Osteoblast (primary cell): Measurements from ENCODE around the gene ACAP3. TPM values are rescaled to one million over a fixed set of nuclear protein-coding genes. Genes with fewer than 3 reads are reported as not detected.

ENCODE experiments used
- DNase-seq: peaks from one replicate; pipeline ENCODE4 v3.0.0; 2011; ENCODE audit warnings: low spot score, mixed read lengths; ENCODE audit not compliant: insufficient read length; ENCODE audit errors: missing footprints
- H2AFZ ChIP-seq: 2 replicates; pipeline ENCODE4 v1.6.0; 2011; ENCODE audit warnings: mild to moderate bottlenecking, low read length
- H3K27ac ChIP-seq: 2 replicates; pipeline ENCODE4 v1.5.1; 2011; ENCODE audit warnings: mild to moderate bottlenecking, low read depth, low read length, moderate library complexity
- H3K27me3 ChIP-seq: 2 replicates; pipeline ENCODE4 v1.6.0; 2012; ENCODE audit warnings: mild to moderate bottlenecking, control low read depth, inconsistent platforms, low read length, moderate library complexity; ENCODE audit not compliant: insufficient read depth
- H3K36me3 ChIP-seq: 2 replicates; pipeline ENCODE4 v1.5.1; 2011; ENCODE audit warnings: mild to moderate bottlenecking, low read length, control low read depth, moderate library complexity; ENCODE audit not compliant: insufficient read depth
- H3K4me1 ChIP-seq: 2 replicates; pipeline ENCODE4 v1.5.1; 2011; ENCODE audit warnings: mild to moderate bottlenecking, low read length, control low read depth, moderate library complexity; ENCODE audit not compliant: insufficient read depth
- H3K4me2 ChIP-seq: 2 replicates; pipeline ENCODE4 v1.6.0; 2011; ENCODE audit warnings: mild to moderate bottlenecking, low read length; ENCODE audit not compliant: insufficient read depth
- H3K4me3 ChIP-seq: fragments of 200-600 bp; sonication (generic); 3 replicates; pipeline ENCODE4 v1.5.1; 2012; ENCODE audit warnings: mild to moderate bottlenecking, low read length, inconsistent platforms; ENCODE audit not compliant: insufficient read depth
- H3K79me2 ChIP-seq: 2 replicates; pipeline ENCODE4 v1.6.0; 2012; ENCODE audit warnings: mild to moderate bottlenecking, low read length, control low read depth, inconsistent platforms; ENCODE audit not compliant: insufficient read depth
- H3K9me3 ChIP-seq: 2 replicates; pipeline ENCODE4 v1.5.1; 2011; ENCODE audit warnings: low read depth, low read length, control low read depth
- H4K20me1 ChIP-seq: 2 replicates; pipeline ENCODE4 v1.6.0; 2012; ENCODE audit warnings: mild to moderate bottlenecking, low read length, control low read depth; ENCODE audit not compliant: insufficient read depth
- CTCF ChIP-seq: IDR thresholded peaks from 2 replicates; pipeline ENCODE4 v1.5.1; 2011; ENCODE audit warnings: mild to moderate bottlenecking, low read depth, low read length, moderate library complexity; ENCODE audit errors: extremely low read depth
- small RNA-seq: library from RNA; depleted of rRNA; stranded (forward); fragments of <200 nt; gene quantifications from one replicate; pipeline ENCODE3, GENCODE V24; 2012
- total RNA-seq: library from RNA; depleted of rRNA; stranded (reverse); fragments of >200 nt; gene quantifications from 2 replicates; pipeline ENCODE4 v1.2.3, GENCODE V29; 2012

ACAP3 gene
- total RNA-seq, 1 donor, result 46.7 TPM

- TF ChIP-seq CTCF, result no peak
- peak; percentile 90 for DNase-seq
- Histone ChIP-seq H3K27ac (no peak overlapping the region), H3K79me2 (no peaks in the 10 kb centered on the region), H3K4me1 (no peaks in the 10 kb centered on the region), H3K27me3 (peaks cover 13% of the 10 kb centered on the region), H4K20me1 (peaks cover 6% of the 10 kb centered on the region), H3K9me3 (no peaks in the 10 kb centered on the region), H3K36me3 (no peaks in the 10 kb centered on the region), H3K4me3 (no peak overlapping the region), H2AFZ (no peak overlapping the region), H3K4me2 (no peak overlapping the region)
These were observed 64.5 kb downstream of the ACAP3 start for GRCh38 chr1:1243266-1243660.

GRCh38 chr1:1242461-1243265 lies 65.1 kb downstream of the ACAP3 start:
- Histone ChIP-seq H3K4me2 (no peak overlapping the region), H2AFZ (no peak overlapping the region), H3K9me3 (no peaks in the 10 kb centered on the region), H3K4me1 (no peaks in the 10 kb centered on the region), H3K4me3 (no peak overlapping the region), H3K36me3 (no peaks in the 10 kb centered on the region), H3K27ac (no peak overlapping the region), H3K79me2 (no peaks in the 10 kb centered on the region), H4K20me1 (peaks cover 6% of the 10 kb centered on the region), H3K27me3 (peaks cover 19% of the 10 kb centered on the region)
- DNase-seq, result no peak
- no peak for TF ChIP-seq CTCF

Small RNA genes lying within 50 kb of the gene (small RNA-seq; reads per million reads assigned to genes)
- not detected for gene MIR6726

Other genes with a start within 250 kb of the ACAP3 start
- gene RNF223, start 233.6 kb downstream of the ACAP3 start, total RNA-seq, result not detected in 2 replicates
- gene C1orf159, start 191.8 kb downstream of the ACAP3 start, total RNA-seq, result 5.4 and 8.5 TPM in 2 replicates
- gene TTLL10, start 134.1 kb downstream of the ACAP3 start, total RNA-seq, result not detected in 2 replicates
- 0.29 TPM in 1 of 2 replicates, not detected in the other for gene TNFRSF18, start 101.3 kb downstream of the ACAP3 start, total RNA-seq
- under 0.01 TPM in 1 of 2 replicates, not detected in the other for gene TNFRSF4, start 93.8 kb downstream of the ACAP3 start, total RNA-seq
- 136 and 151 TPM in 2 replicates for gene SDF4, start 75.9 kb downstream of the ACAP3 start, total RNA-seq
- 26.5 and 29.7 TPM in 2 replicates for gene B3GALT6, start 75.7 kb downstream of the ACAP3 start, total RNA-seq
- gene C1QTNF12, start 61.2 kb downstream of the ACAP3 start, total RNA-seq, result 0.36 and 0.59 TPM in 2 replicates
- gene UBE2J2, start 34.1 kb downstream of the ACAP3 start, total RNA-seq, result 31.2 and 32.6 TPM in 2 replicates
- 0.59 and 1.1 TPM in 2 replicates for gene SCNN1D, start 27.5 kb downstream of the ACAP3 start, total RNA-seq
- 19.4 and 29.3 TPM in 2 replicates for gene PUSL1, start 667 bp upstream of the ACAP3 start, total RNA-seq
- 53.3 and 59.7 TPM in 2 replicates for gene INTS11, start 16.7 kb upstream of the ACAP3 start, total RNA-seq
- gene CPTP, start 16.9 kb upstream of the ACAP3 start, total RNA-seq, result 12.7 and 13.8 TPM in 2 replicates
- gene TAS1R3, start 23.4 kb upstream of the ACAP3 start, total RNA-seq, result under 0.01 TPM in 2 replicates
- 73.5 and 81.9 TPM in 2 replicates for gene DVL1, start 41.5 kb upstream of the ACAP3 start, total RNA-seq
- gene MXRA8, start 50.6 kb upstream of the ACAP3 start, total RNA-seq, result 689 and 735 TPM in 2 replicates
- 64.8 and 74.6 TPM in 2 replicates for gene AURKAIP1, start 67.3 kb upstream of the ACAP3 start, total RNA-seq
- gene CCNL2, start 91.4 kb upstream of the ACAP3 start, total RNA-seq, result 138 and 139 TPM in 2 replicates
- 53.9 and 58.9 TPM in 2 replicates for gene MRPL20, start 99.4 kb upstream of the ACAP3 start, total RNA-seq
- gene ANKRD65, start 113.3 kb upstream of the ACAP3 start, total RNA-seq, result 1.2 and 1.8 TPM in 2 replicates
- 2.4 and 4.3 TPM in 2 replicates for gene VWA1, start 127.8 kb upstream of the ACAP3 start, total RNA-seq
- under 0.01 and 0.59 TPM in 2 replicates for gene ATAD3C, start 141.8 kb upstream of the ACAP3 start, total RNA-seq
- 10.6 and 14.5 TPM in 2 replicates for gene ATAD3B, start 163.8 kb upstream of the ACAP3 start, total RNA-seq
- 18.6 and 19.9 TPM in 2 replicates for gene ATAD3A, start 204.2 kb upstream of the ACAP3 start, total RNA-seq
- 1.8 and 2.7 TPM in 2 replicates for gene TMEM240, start 232.7 kb upstream of the ACAP3 start, total RNA-seq